ENCODE measurements around the gene BAMBI.
"Not testable (repeated sequence)": the region's sequence is repeated elsewhere in the genome, so short reads cannot be mapped to it uniquely, and the experiment has no call there.

Gene BAMBI

GRCh38 chr10:28676968-28677887 lies at the start of gene BAMBI:
Gene BAMBI (plus strand): TSS chr10:28677521. CDS start chr10:28677898, 377 bp downstream.
- peak; percentile 59 for DNase-seq

- peak; percentile 72 for DNase-seq
Measured at GRCh38 chr10:28628184-28628893, 49.0 kb upstream of the BAMBI start.

GRCh38 chr10:28631896-28632583 lies 45.3 kb upstream of the BAMBI start:
- no peak for DNase-seq

GRCh38 chr10:28632584-28632945 lies 44.8 kb upstream of the BAMBI start:
- no peak for DNase-seq

GRCh38 chr10:28633750-28634149 lies 43.6 kb upstream of the BAMBI start:
- no peak for DNase-seq

- no peak for DNase-seq
Measured at GRCh38 chr10:28637346-28637745, 40.0 kb upstream of the BAMBI start.

- no peak for DNase-seq
Measured at GRCh38 chr10:28638392-28638791, 38.9 kb upstream of the BAMBI start.

- DNase-seq, result no peak
Measured at GRCh38 chr10:28640551-28640950, 36.8 kb upstream of the BAMBI start.

- DNase-seq, result no peak
Measured at GRCh38 chr10:28644647-28645046, 32.7 kb upstream of the BAMBI start.

- DNase-seq, result no peak
Measured at GRCh38 chr10:28652106-28652505, 25.2 kb upstream of the BAMBI start.

- no peak for DNase-seq
Measured at GRCh38 chr10:28652703-28653102, 24.6 kb upstream of the BAMBI start.

GRCh38 chr10:28658824-28659223 lies 18.5 kb upstream of the BAMBI start:
- not testable (repeated sequence) for DNase-seq

- no peak for DNase-seq
Measured at GRCh38 chr10:28661035-28661434, 16.3 kb upstream of the BAMBI start.

GRCh38 chr10:28663576-28664368 lies 13.5 kb upstream of the BAMBI start:
- DNase-seq, result peak; percentile 72

GRCh38 chr10:28664369-28664740 lies 13.0 kb upstream of the BAMBI start:
- DNase-seq, result no peak

GRCh38 chr10:28666751-28667467 lies 10.4 kb upstream of the BAMBI start:
- DNase-seq, result no peak

GRCh38 chr10:28668363-28669226 lies 8.7 kb upstream of the BAMBI start:
- peak; percentile 44 for DNase-seq

- peak; percentile 44 for DNase-seq
Measured at GRCh38 chr10:28669227-28670173, 7.8 kb upstream of the BAMBI start.

- no peak for DNase-seq
Measured at GRCh38 chr10:28674782-28675181, 2.5 kb upstream of the BAMBI start.

All from NCI-H510A treated with DMSO at 0.1 percent for 48 hours (cell line).